Stimulated activated CD4-positive, alpha-beta T cell treated with anti-CD3 and anti-CD28 coated beads, Interleukin-4, amount 100 ng/mL, for 48 hours (primary cell): ENCODE data around the gene TPP2.

Source experiments
- DNase-seq, 2 donors: peaks; one replicate each; pipeline ENCODE4 v3.0.0-alpha.2; 2020; ENCODE audit warnings: low read depth in 2 of 2

TPP2 gene

DNA sequence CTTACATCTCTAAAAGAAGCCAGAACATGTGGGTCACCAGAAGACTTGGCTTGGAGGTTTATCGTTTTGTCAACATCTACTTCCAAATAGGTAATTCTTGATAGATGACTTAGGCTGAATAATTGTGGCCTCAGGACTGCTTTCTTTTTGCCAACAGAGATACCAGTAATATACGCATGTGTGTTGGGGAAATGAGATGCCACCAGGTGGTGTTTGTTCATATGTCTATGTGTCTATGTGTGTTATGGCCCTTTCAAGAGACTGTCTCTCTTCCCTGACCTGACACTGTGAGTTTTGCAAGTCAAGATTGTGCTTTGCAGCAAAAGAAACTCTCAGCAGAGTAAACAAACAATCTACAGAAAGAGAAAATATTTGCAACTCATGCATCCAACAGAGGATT, 129.6 kb downstream of the TPP2 start:
- DNase-seq: no peak
